Measurements from ENCODE around the gene THNSL1.

THNSL1 gene

GRCh38 chr10:25068152-25069058 lies 52.0 kb downstream of the THNSL1 start:
- no peak for TF ChIP-seq CTCF (conservative IDR thresholded peaks at IDR 0.05)
- no peak for TF ChIP-seq ZFX (IDR thresholded peaks at IDR 0.05)
- H3K27ac ChIP-seq: no peak overlapping the region

GRCh38 chr10:25071227-25071626 lies 54.8 kb downstream of the THNSL1 start:
- H3K27ac ChIP-seq: no peak overlapping the region

GRCh38 chr10:25072786-25073185 lies 56.4 kb downstream of the THNSL1 start:
- TF ChIP-seq ZFX (IDR thresholded peaks at IDR 0.05) (no peak), CTCF (conservative IDR thresholded peaks at IDR 0.05) (no peak)
- H3K27ac ChIP-seq: no peak overlapping the region

More at GRCh38 chr10:25071227-25071626, 54.8 kb downstream of the THNSL1 start:
- TF ChIP-seq CTCF (conservative IDR thresholded peaks at IDR 0.05) (no peak), ZFX (IDR thresholded peaks at IDR 0.05) (no peak)

- TF ChIP-seq ZFX (IDR thresholded peaks at IDR 0.05) (no peak), CTCF (conservative IDR thresholded peaks at IDR 0.05) (no peak)
These were observed 59.4 kb downstream of the THNSL1 start for GRCh38 chr10:25075825-25076224.

More at GRCh38 chr10:25075825-25076224, 59.4 kb downstream of the THNSL1 start:
- H3K27ac ChIP-seq: no peak overlapping the region
